Measurements from ENCODE around the gene PTPN7.

- TF ChIP-seq CTCF (IDR thresholded peaks at IDR 0.05; ENCODE audit: extremely low read depth in 1 of 2, insufficient read depth in 1 of 2, low read depth in 1 of 2, low read length in 2 of 2) = peak; percentile 53 to 80
- no peak for TF ChIP-seq POLR2A (IDR thresholded peaks at IDR 0.05; ENCODE audit: low read depth, low read length)
- TF ChIP-seq MYC (IDR thresholded peaks at IDR 0.05; ENCODE audit: low read depth, low read length) = no peak
- no peak for TF ChIP-seq POLR2AphosphoS5 (IDR thresholded peaks at IDR 0.05; ENCODE audit: insufficient read depth, low read depth, low read length)
- no peak for TF ChIP-seq JUN (IDR thresholded peaks at IDR 0.05; ENCODE audit: borderline replicate concordance, insufficient read depth, insufficient read length, low read depth)
These were observed 37.6 kb downstream of the PTPN7 start, which contains the start of gene GPR37L1 for GRCh38 chr1:202122639-202123335.

All from endothelial cell of umbilical vein (primary cell).